ENCODE measurements around the gene FBXL14.
A peak's percentile ranks its signal among the peaks of the same experiment; 100 is the strongest.

Gene FBXL14

GRCh38 chr12:1583421-1584078 lies 10.8 kb downstream of the FBXL14 start (continued):
- TF ChIP-seq HIC1 (tag by site-specific recombination; IDR thresholded peaks at IDR 0.05) (no peak), KLF1 (tag by site-specific recombination; IDR thresholded peaks at IDR 0.05) (no peak), ZNF639 (tag by site-specific recombination; IDR thresholded peaks at IDR 0.05) (no peak), YY1 (tag by site-specific recombination; IDR thresholded peaks at IDR 0.05) (no peak), OVOL3 (tag by site-specific recombination; IDR thresholded peaks at IDR 0.05) (no peak), ZNF266 (tag by site-specific recombination; IDR thresholded peaks at IDR 0.05; ENCODE audit: low read depth) (no peak), ZNF366 (tag by site-specific recombination; conservative IDR thresholded peaks at IDR 0.05) (peak; percentile 61), ZNF449 (tag by site-specific recombination; IDR thresholded peaks at IDR 0.05) (no peak), ZNF530 (tag by site-specific recombination; IDR thresholded peaks at IDR 0.05; ENCODE audit: low read depth) (no peak), ZNF174 (tag by site-specific recombination; IDR thresholded peaks at IDR 0.05) (no peak), ZNF677 (tag by site-specific recombination; IDR thresholded peaks at IDR 0.05) (no peak), ZNF311 (tag by site-specific recombination; IDR thresholded peaks at IDR 0.05; ENCODE audit: borderline replicate concordance) (no peak), ZNF549 (tag by site-specific recombination; IDR thresholded peaks at IDR 0.05) (no peak), ZNF791 (tag by site-specific recombination; IDR thresholded peaks at IDR 0.05) (no peak), ZNF571 (tag by site-specific recombination; IDR thresholded peaks at IDR 0.05) (no peak), ZBTB21 (tag by site-specific recombination; IDR thresholded peaks at IDR 0.05) (no peak), ZNF776 (tag by site-specific recombination; IDR thresholded peaks at IDR 0.05; ENCODE audit: borderline replicate concordance) (no peak), MEIS1 (CRISPR knock-in tag; IDR thresholded peaks at IDR 0.05; ENCODE audit: borderline replicate concordance) (no peak), RBAK (tag by site-specific recombination; IDR thresholded peaks at IDR 0.05) (no peak)

GRCh38 chr12:1582709-1583050 lies 11.7 kb downstream of the FBXL14 start:
- H3K36me3 ChIP-seq (ENCODE audit: control insufficient read depth in 2 of 2, insufficient read depth in 1 of 2, low read length in 2 of 2): no peaks in the 10 kb centered on the region; a peak in 1 of 3 replicates
- H3K9me3 ChIP-seq (ENCODE audit: control insufficient read depth, insufficient read depth, low read depth, low read length): no peaks in the 10 kb centered on the region
- peaks cover 3% of the 10 kb centered on the region; the same call in 1 of the 2 replicates for H3K4me1 ChIP-seq (ENCODE audit: control insufficient read depth, insufficient read depth, low read length)
- POLR2A ChIA-PET: interaction anchor here (0.8 to 1.6 kb wide), 2 partner anchors 465 to 1140 kb away, joined by 3 to 9 read pairs; no protein-coding TSS in a partner anchor
- TF ChIP-seq ZNF571 (tag by site-specific recombination; IDR thresholded peaks at IDR 0.05): no peak
- 0 out of 2 replicates have a peak, but pooled peaks have one; percentile 11 for TF ChIP-seq ZBTB20 (tag by site-specific recombination; IDR thresholded peaks at IDR 0.05)
- CTCF ChIA-PET: interaction anchor here (0.6 to 10.7 kb wide), 27 partner anchors 8 to 1030 kb away, joined by 3 to 196 read pairs (median 4); no protein-coding TSS in a partner anchor
- no peak overlapping the region for H3K4me3 ChIP-seq (ENCODE audit: low read depth, low read length)
- H3K27ac ChIP-seq (ENCODE audit: extremely low read depth, low read depth, low read length): no peak overlapping the region
